Activated CD4-positive, alpha-beta memory T cell treated with anti-CD3 and anti-CD28 coated beads, Interleukin-2, amount 10 ng/mL, durations not matched to agents 7 days and 5 days (primary cell): ENCODE measurements around the gene HSPBAP1. TPM values are rescaled to one million over a fixed set of nuclear protein-coding genes. Genes with fewer than 3 reads are reported as not detected.
A peak's percentile ranks its signal among the peaks of the same experiment; 100 is the strongest.

Experiments used
- CTCF ChIA-PET: fragments of 350-600 bp; sonication (Branson Sonifier 250); formaldehyde crosslinking; loops from one replicate; lab custom pipeline; 2021; ENCODE audit warnings: antibody characterized with exemption, inconsistent platforms; lab: Charles Lee
- POLR2A ChIA-PET: fragments of 350-600 bp; sonication (Branson Sonifier 250); formaldehyde crosslinking; loops from one replicate; lab custom pipeline; 2021; ENCODE audit warnings: antibody characterized with exemption; lab: Charles Lee
- DNase-seq: peaks from one replicate; pipeline ENCODE4 v3.0.0-alpha.2; 2020
- H3K27ac Mint-ChIP-seq: one replicate; pipeline ENCODE4 v1.8.0; 2021; ENCODE audit warnings: mild to moderate bottlenecking, mixed read lengths
- H3K27me3 Mint-ChIP-seq: one replicate; pipeline ENCODE4 v1.8.0; 2021; ENCODE audit warnings: mixed read lengths
- H3K36me3 Mint-ChIP-seq: one replicate; pipeline ENCODE4 v1.8.0; 2021; ENCODE audit warnings: low read depth, mixed read lengths
- H3K4me1 Mint-ChIP-seq: one replicate; pipeline ENCODE4 v1.8.0; 2021; ENCODE audit warnings: mixed read lengths
- H3K4me3 Mint-ChIP-seq: one replicate; pipeline ENCODE4 v1.8.0; 2021; ENCODE audit warnings: mild to moderate bottlenecking, mixed read lengths
- H3K9me3 Mint-ChIP-seq: one replicate; pipeline ENCODE4 v1.8.0; 2021; ENCODE audit warnings: mixed read lengths
- total RNA-seq, 2 experiments: library from RNA; stranded (reverse); gene quantifications; one replicate each; pipeline ENCODE4 v1.2.3, GENCODE V29; 2021

The HSPBAP1 gene
- total RNA-seq, 2 experiments from 2014 or later = 5.6 to 6.2 TPM

GRCh38 chr3:122799322-122799721, 5.7 kb upstream of the HSPBAP1 start:
- peaks cover 32% of the 10 kb centered on the region for H3K4me1 Mint-ChIP-seq
- peaks cover 15% of the 10 kb centered on the region for H3K9me3 Mint-ChIP-seq
- ChIA-PET CTCF (no interaction called here), POLR2A (no interaction called here)
- no peak overlapping the region for H3K27ac Mint-ChIP-seq
- H3K36me3 Mint-ChIP-seq = peaks cover 14% of the 10 kb centered on the region
- no peaks in the 10 kb centered on the region for H3K27me3 Mint-ChIP-seq
- H3K4me3 Mint-ChIP-seq = no peak overlapping the region
- DNase-seq = no peak

GRCh38 chr3:122797291-122797690, 3.7 kb upstream of the HSPBAP1 start:
- H3K36me3 Mint-ChIP-seq = peaks cover 3% of the 10 kb centered on the region
- no peak for DNase-seq
- peaks cover 33% of the 10 kb centered on the region for H3K4me1 Mint-ChIP-seq
- H3K4me3 Mint-ChIP-seq = no peak overlapping the region
- no peaks in the 10 kb centered on the region for H3K27me3 Mint-ChIP-seq
- ChIA-PET POLR2A (no interaction called here), CTCF (no interaction called here)
- peak overlapping the region; percentile 0 for H3K27ac Mint-ChIP-seq
- peaks cover 3% of the 10 kb centered on the region for H3K9me3 Mint-ChIP-seq

GRCh38 chr3:122795674-122796195, 2.1 kb upstream of the HSPBAP1 start:
- Mint-ChIP-seq H3K27me3 (no peaks in the 10 kb centered on the region), H3K4me3 (peak overlapping the region; percentile 66), H3K27ac (no peak overlapping the region), H3K36me3 (no peaks in the 10 kb centered on the region), H3K9me3 (no peaks in the 10 kb centered on the region), H3K4me1 (peaks cover 33% of the 10 kb centered on the region)
- DNase-seq = no peak
- ChIA-PET POLR2A (interaction anchor here (1.8 kb wide), 1 partner anchor 40 kb away, joined by 3 read pairs; no protein-coding TSS in a partner anchor), CTCF (no interaction called here)

- H3K27ac Mint-ChIP-seq = peak within 1 kb of the TSS; percentile 70
- CTCF ChIA-PET = interaction anchor here (1.2 kb wide), 1 partner anchor 491 kb away, joined by 3 read pairs; no protein-coding TSS in a partner anchor
- POLR2A ChIA-PET = interaction anchor here (1.3 to 1.8 kb wide), 4 partner anchors 9 to 230 kb away, joined by 3 to 8 read pairs (median 4); partner anchors contain the start of genes DTX3L and PARP9
- H3K4me3 Mint-ChIP-seq = peak within 1 kb of the TSS; percentile 82
- H3K27me3 Mint-ChIP-seq = no peaks in the 10 kb centered on the region
- peaks cover 33% of the 10 kb centered on the region for H3K4me1 Mint-ChIP-seq
- H3K9me3 Mint-ChIP-seq = no peaks in the 10 kb centered on the region
- no peaks in the 10 kb centered on the region for H3K36me3 Mint-ChIP-seq
- DNase-seq = peak; percentile 67
Measured at GRCh38 chr3:122794779-122795673, 1.4 kb upstream of the HSPBAP1 start, which contains the start of gene SLC49A4. SLC49A4 (plus strand) TSS chr3:122795069; CDS start chr3:122795193, 124 bp downstream.

- CTCF ChIA-PET = interaction anchor here (0.6 to 1.2 kb wide), 2 partner anchors 492 to 778 kb away, joined by 3 read pairs; no protein-coding TSS in a partner anchor
- peak overlapping the region; percentile 70 for H3K27ac Mint-ChIP-seq
- no peaks in the 10 kb centered on the region for H3K36me3 Mint-ChIP-seq
- H3K4me3 Mint-ChIP-seq = peak overlapping the region; percentile 82
- no peak for DNase-seq
- no peaks in the 10 kb centered on the region for H3K9me3 Mint-ChIP-seq
- no peaks in the 10 kb centered on the region for H3K27me3 Mint-ChIP-seq
- POLR2A ChIA-PET = interaction anchor here (0.9 to 1.8 kb wide), 5 partner anchors 10 to 378 kb away, joined by 3 to 8 read pairs (median 3); partner anchors contain the start of genes DTX3L and PARP9
- peaks cover 33% of the 10 kb centered on the region for H3K4me1 Mint-ChIP-seq
Measured at GRCh38 chr3:122794483-122794778, 800 bp upstream of the HSPBAP1 start.

- ChIA-PET POLR2A (no interaction called here), CTCF (no interaction called here)
- Mint-ChIP-seq H3K9me3 (no peaks in the 10 kb centered on the region), H3K4me1 (peaks cover 27% of the 10 kb centered on the region), H3K4me3 (no peak overlapping the region), H3K36me3 (no peaks in the 10 kb centered on the region), H3K27ac (no peak overlapping the region), H3K27me3 (no peaks in the 10 kb centered on the region)
- DNase-seq = no peak
Measured at GRCh38 chr3:122789585-122790273, 3.9 kb downstream of the HSPBAP1 start.

- Mint-ChIP-seq H3K27me3 (no peaks in the 10 kb centered on the region), H3K4me1 (peaks cover 15% of the 10 kb centered on the region), H3K4me3 (no peak overlapping the region), H3K27ac (no peak overlapping the region), H3K36me3 (no peaks in the 10 kb centered on the region), H3K9me3 (no peaks in the 10 kb centered on the region)
- ChIA-PET CTCF (no interaction called here), POLR2A (no interaction called here)
- no peak for DNase-seq
Measured at GRCh38 chr3:122787872-122788271, 5.8 kb downstream of the HSPBAP1 start.

- Mint-ChIP-seq H3K27me3 (no peaks in the 10 kb centered on the region), H3K36me3 (peaks cover 4% of the 10 kb centered on the region), H3K4me1 (peaks cover 13% of the 10 kb centered on the region), H3K4me3 (no peak overlapping the region), H3K27ac (no peak overlapping the region), H3K9me3 (no peaks in the 10 kb centered on the region)
- ChIA-PET CTCF (no interaction called here), POLR2A (no interaction called here)
- no peak for DNase-seq
Measured at GRCh38 chr3:122786066-122786465, 7.6 kb downstream of the HSPBAP1 start.

GRCh38 chr3:122785231-122785630, 8.4 kb downstream of the HSPBAP1 start:
- Mint-ChIP-seq H3K27me3 (no peaks in the 10 kb centered on the region), H3K4me3 (no peak overlapping the region), H3K27ac (no peak overlapping the region), H3K4me1 (peaks cover 13% of the 10 kb centered on the region), H3K36me3 (peaks cover 4% of the 10 kb centered on the region), H3K9me3 (no peaks in the 10 kb centered on the region)
- no peak for DNase-seq
- ChIA-PET CTCF (interaction anchor here (1.0 kb wide), 1 partner anchor 9 kb away, joined by 3 read pairs; no protein-coding TSS in a partner anchor), POLR2A (interaction anchor here (1.6 kb wide), 1 partner anchor 8 kb away, joined by 4 read pairs; the partner anchor contains the start of gene HSPBAP1)

GRCh38 chr3:122784436-122784835, 9.2 kb downstream of the HSPBAP1 start:
- DNase-seq = no peak
- Mint-ChIP-seq H3K36me3 (peaks cover 4% of the 10 kb centered on the region), H3K27me3 (no peaks in the 10 kb centered on the region), H3K9me3 (no peaks in the 10 kb centered on the region), H3K4me3 (no peak overlapping the region), H3K4me1 (peaks cover 13% of the 10 kb centered on the region), H3K27ac (no peak overlapping the region)
- CTCF ChIA-PET = interaction anchor here (0.6 to 1.0 kb wide), 2 partner anchors 8 to 305 kb away, joined by 3 read pairs; no protein-coding TSS in a partner anchor
- POLR2A ChIA-PET = interaction anchor here (1.6 kb wide), 1 partner anchor 9 kb away, joined by 4 read pairs; the partner anchor contains the start of gene HSPBAP1

GRCh38 chr3:122782804-122783203, 10.8 kb downstream of the HSPBAP1 start:
- POLR2A ChIA-PET = no interaction called here
- no peaks in the 10 kb centered on the region for H3K27me3 Mint-ChIP-seq
- peaks cover 9% of the 10 kb centered on the region for H3K4me1 Mint-ChIP-seq
- H3K27ac Mint-ChIP-seq = no peak overlapping the region
- H3K9me3 Mint-ChIP-seq = no peaks in the 10 kb centered on the region
- peaks cover 4% of the 10 kb centered on the region for H3K36me3 Mint-ChIP-seq
- no peak for DNase-seq
- H3K4me3 Mint-ChIP-seq = no peak overlapping the region
- CTCF ChIA-PET = no interaction called here

- Mint-ChIP-seq H3K27ac (no peak overlapping the region), H3K27me3 (no peaks in the 10 kb centered on the region), H3K4me3 (no peak overlapping the region), H3K4me1 (no peaks in the 10 kb centered on the region), H3K36me3 (peaks cover 4% of the 10 kb centered on the region), H3K9me3 (no peaks in the 10 kb centered on the region)
- DNase-seq = no peak
- POLR2A ChIA-PET = no interaction called here
- CTCF ChIA-PET = no interaction called here
Measured at GRCh38 chr3:122777563-122777962, 16.1 kb downstream of the HSPBAP1 start.
